Measurements from ENCODE around the gene AK1.

The AK1 gene

GRCh38 chr9:127915801-127916719 lies 38.6 kb upstream of the AK1 start:
- Histone ChIP-seq H3F3A (ENCODE audit: insufficient read depth, low read length) (no peaks in the 10 kb centered on the region), H3K4me1 (ENCODE audit: insufficient read depth, low read length, severe bottlenecking) (peaks cover 53% of the 10 kb centered on the region), H3K27me3 (ENCODE audit: insufficient read depth, low read length) (no peaks in the 10 kb centered on the region), H2AFZ (ENCODE audit: low read length) (no peak overlapping the region), H3K9ac (ENCODE audit: low read length) (peak overlapping the region; percentile 96), H4K20me1 (ENCODE audit: insufficient read depth, low read length) (no peaks in the 10 kb centered on the region), H3K36me3 (ENCODE audit: insufficient read depth, low read length) (peaks cover 28% of the 10 kb centered on the region), H3K4me2 (ENCODE audit: low read length) (peak overlapping the region; percentile 95), H3K9me2 (ENCODE audit: low read depth, low read length) (no peaks in the 10 kb centered on the region), H3K4me3 (ENCODE audit: low read depth, low read length, poor library complexity, severe bottlenecking) (peak overlapping the region; percentile 95), H3K79me2 (ENCODE audit: insufficient read depth, low read length) (no peaks in the 10 kb centered on the region), H3K27ac (ENCODE audit: low read depth, low read length, poor library complexity, severe bottlenecking) (peak overlapping the region; percentile 93), H3K9me3 (ENCODE audit: low read length) (no peaks in the 10 kb centered on the region)
- TF ChIP-seq CTCF (IDR thresholded peaks at IDR 0.05; ENCODE audit: low read length) (no peak), EZH2 (IDR thresholded peaks at IDR 0.05; ENCODE audit: borderline replicate concordance, low read length) (no peak)

DNA sequence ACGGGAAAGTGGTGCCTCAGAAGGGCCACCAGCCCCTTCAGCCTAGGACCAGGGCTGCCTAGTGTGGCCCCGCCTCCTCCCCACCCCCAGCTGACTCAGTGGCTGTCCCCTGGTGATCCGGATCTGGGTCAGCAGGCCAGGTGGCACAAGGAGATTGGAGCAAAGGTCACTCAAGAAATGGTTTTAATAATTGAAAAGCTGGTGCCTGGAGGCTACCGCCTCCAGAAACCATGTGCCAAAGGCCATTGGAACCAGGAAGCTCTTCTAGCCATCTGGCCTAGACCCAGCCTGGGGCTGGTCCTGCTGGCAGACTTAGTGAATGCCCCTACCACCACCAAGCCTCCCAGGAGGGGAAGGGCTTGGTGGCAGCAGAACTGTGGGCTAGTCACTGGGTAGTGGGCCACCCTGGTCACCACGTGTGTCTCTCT lies 37.9 kb upstream of the AK1 start:
- peak overlapping the region; percentile 95 for H3K4me2 ChIP-seq (ENCODE audit: low read length)
- H4K20me1 ChIP-seq (ENCODE audit: insufficient read depth, low read length): no peaks in the 10 kb centered on the region
- H3K4me3 ChIP-seq (ENCODE audit: low read depth, low read length, poor library complexity, severe bottlenecking): peak overlapping the region; percentile 95
- peak overlapping the region; percentile 93 for H3K27ac ChIP-seq (ENCODE audit: low read depth, low read length, poor library complexity, severe bottlenecking)
- H3K9me2 ChIP-seq (ENCODE audit: low read depth, low read length): no peaks in the 10 kb centered on the region
- H3F3A ChIP-seq (ENCODE audit: insufficient read depth, low read length): no peaks in the 10 kb centered on the region
- H3K9me3 ChIP-seq (ENCODE audit: low read length): no peaks in the 10 kb centered on the region
- H3K9ac ChIP-seq (ENCODE audit: low read length): peak overlapping the region; percentile 96
- no peak overlapping the region for H2AFZ ChIP-seq (ENCODE audit: low read length)
- H3K27me3 ChIP-seq (ENCODE audit: insufficient read depth, low read length): no peaks in the 10 kb centered on the region
- peaks cover 35% of the 10 kb centered on the region for H3K36me3 ChIP-seq (ENCODE audit: insufficient read depth, low read length)
- H3K4me1 ChIP-seq (ENCODE audit: insufficient read depth, low read length, severe bottlenecking): peaks cover 59% of the 10 kb centered on the region
- H3K79me2 ChIP-seq (ENCODE audit: insufficient read depth, low read length): no peaks in the 10 kb centered on the region
- no peak for TF ChIP-seq EZH2 (IDR thresholded peaks at IDR 0.05; ENCODE audit: borderline replicate concordance, low read length)
- no peak for TF ChIP-seq CTCF (IDR thresholded peaks at IDR 0.05; ENCODE audit: low read length)

DNA sequence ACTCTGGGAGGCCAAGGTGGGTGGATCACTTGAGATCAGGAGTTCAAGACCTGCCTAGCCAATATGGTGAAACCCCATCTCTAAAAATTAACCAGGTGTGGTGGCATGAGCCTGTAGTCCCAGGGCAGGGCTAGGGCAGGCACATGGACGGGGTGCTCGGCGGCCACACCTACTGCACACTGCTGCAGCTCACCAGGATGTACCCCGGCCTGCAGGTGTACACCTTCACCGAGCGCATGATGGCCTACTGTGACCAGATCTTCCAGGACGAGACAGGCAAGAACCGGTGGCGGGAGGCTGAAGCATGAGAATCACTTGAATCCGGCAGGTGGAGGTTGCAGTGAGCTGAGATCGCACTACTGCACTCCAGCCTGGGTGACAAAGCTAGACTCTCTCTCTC lies 36.2 kb upstream of the AK1 start:
- Histone ChIP-seq H4K20me1 (ENCODE audit: insufficient read depth, low read length) (no peaks in the 10 kb centered on the region), H3K27me3 (ENCODE audit: insufficient read depth, low read length) (no peaks in the 10 kb centered on the region), H3K9ac (ENCODE audit: low read length) (no peak overlapping the region), H3K9me2 (ENCODE audit: low read depth, low read length) (no peaks in the 10 kb centered on the region), H3K27ac (ENCODE audit: low read depth, low read length, poor library complexity, severe bottlenecking) (peak overlapping the region; percentile 42), H3K36me3 (ENCODE audit: insufficient read depth, low read length) (peaks cover 45% of the 10 kb centered on the region), H3K4me2 (ENCODE audit: low read length) (no peak overlapping the region), H3K9me3 (ENCODE audit: low read length) (no peaks in the 10 kb centered on the region), H3K79me2 (ENCODE audit: insufficient read depth, low read length) (no peaks in the 10 kb centered on the region), H3K4me3 (ENCODE audit: low read depth, low read length, poor library complexity, severe bottlenecking) (no peak overlapping the region), H3F3A (ENCODE audit: insufficient read depth, low read length) (no peaks in the 10 kb centered on the region), H2AFZ (ENCODE audit: low read length) (no peak overlapping the region), H3K4me1 (ENCODE audit: insufficient read depth, low read length, severe bottlenecking) (peaks cover 59% of the 10 kb centered on the region)
- TF ChIP-seq EZH2 (IDR thresholded peaks at IDR 0.05; ENCODE audit: borderline replicate concordance, low read length): no peak
- no peak for TF ChIP-seq CTCF (IDR thresholded peaks at IDR 0.05; ENCODE audit: low read length)

All from OCI-LY1 (cell line).